ENCODE results near the gene PIGN.

GRCh38 chr18:62001396-62001795 is 185.5 kb downstream of the PIGN start:
- TF ChIP-seq CTCF (IDR thresholded peaks at IDR 0.05) (no peak), POLR2A (IDR thresholded peaks at IDR 0.05) (no peak)
